ENCODE measurements around the gene FGFBP1.
"Not testable (repeated sequence)": the region's sequence is repeated elsewhere in the genome, so short reads cannot be mapped to it uniquely, and the experiment has no call there.

Gene FGFBP1

DNA sequence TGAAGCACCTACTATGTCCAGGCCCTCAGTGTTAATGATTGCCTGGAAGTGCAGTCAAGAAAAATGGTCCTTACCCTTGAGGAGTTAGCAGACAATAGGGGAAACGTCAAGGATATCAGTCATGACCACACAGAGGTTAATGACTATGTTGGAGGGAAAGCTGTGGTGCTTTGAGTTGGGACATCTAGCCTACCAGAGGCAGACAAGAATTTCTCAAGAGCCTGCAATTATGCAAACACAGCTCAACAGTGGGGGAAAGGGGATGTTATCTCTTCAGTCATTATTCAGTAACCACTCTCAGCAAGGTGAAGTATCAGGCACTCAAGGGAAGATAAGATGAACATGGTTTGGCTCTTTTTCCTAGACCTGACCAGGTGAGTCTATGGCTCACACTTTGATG, 7.0 kb upstream of the FGFBP1 start:
- DNase-seq (ENCODE audit: low read depth): no peak

DNA sequence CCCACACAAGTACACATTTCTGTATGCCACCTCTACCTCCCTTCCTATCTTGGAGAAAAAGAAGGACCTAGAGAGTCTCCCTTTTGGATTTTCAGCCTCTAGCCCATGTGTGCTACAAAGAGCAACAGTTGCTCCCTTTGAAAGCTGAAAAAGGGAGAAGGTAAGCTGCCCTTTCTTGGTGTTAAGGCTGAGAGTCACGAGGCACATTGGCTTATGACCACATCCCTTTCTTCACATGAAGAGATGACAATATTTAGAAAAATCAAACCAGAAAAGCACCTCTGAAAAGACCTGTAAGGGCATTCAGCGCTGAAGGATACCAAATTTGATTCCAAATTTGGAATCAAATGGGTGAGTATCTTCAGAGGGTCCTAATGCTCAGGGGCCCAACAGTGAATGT, 6.4 kb upstream of the FGFBP1 start:
- DNase-seq (ENCODE audit: low read depth): no peak

GRCh38 chr4:15942283-15942682, 3.7 kb upstream of the FGFBP1 start:
- no peak for DNase-seq (ENCODE audit: low read depth)

DNA sequence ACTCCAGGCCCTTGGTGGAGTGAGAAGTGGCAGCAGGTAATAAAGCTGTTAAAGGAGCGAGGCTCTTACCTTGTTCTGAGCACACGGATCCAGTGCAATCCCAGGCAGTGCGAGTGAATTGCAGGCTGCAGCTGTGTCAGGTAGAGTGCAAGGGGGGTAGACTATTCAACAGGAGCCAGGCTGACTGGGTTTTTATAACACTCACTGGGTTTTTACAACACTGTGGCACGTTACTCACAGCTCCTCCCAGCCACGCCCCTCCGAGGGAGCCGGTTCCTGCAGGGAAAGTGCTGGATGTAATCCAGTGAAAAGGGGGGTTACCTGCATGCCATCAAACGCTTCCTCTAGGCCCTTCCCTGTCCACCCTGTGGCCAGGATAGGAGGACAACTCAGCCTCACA, 358 bp downstream of the FGFBP1 start:
- no peak for DNase-seq (ENCODE audit: low read depth)

GRCh38 chr4:15936495-15936894, 2.0 kb downstream of the FGFBP1 start:
- no peak for DNase-seq (ENCODE audit: low read depth)

DNA sequence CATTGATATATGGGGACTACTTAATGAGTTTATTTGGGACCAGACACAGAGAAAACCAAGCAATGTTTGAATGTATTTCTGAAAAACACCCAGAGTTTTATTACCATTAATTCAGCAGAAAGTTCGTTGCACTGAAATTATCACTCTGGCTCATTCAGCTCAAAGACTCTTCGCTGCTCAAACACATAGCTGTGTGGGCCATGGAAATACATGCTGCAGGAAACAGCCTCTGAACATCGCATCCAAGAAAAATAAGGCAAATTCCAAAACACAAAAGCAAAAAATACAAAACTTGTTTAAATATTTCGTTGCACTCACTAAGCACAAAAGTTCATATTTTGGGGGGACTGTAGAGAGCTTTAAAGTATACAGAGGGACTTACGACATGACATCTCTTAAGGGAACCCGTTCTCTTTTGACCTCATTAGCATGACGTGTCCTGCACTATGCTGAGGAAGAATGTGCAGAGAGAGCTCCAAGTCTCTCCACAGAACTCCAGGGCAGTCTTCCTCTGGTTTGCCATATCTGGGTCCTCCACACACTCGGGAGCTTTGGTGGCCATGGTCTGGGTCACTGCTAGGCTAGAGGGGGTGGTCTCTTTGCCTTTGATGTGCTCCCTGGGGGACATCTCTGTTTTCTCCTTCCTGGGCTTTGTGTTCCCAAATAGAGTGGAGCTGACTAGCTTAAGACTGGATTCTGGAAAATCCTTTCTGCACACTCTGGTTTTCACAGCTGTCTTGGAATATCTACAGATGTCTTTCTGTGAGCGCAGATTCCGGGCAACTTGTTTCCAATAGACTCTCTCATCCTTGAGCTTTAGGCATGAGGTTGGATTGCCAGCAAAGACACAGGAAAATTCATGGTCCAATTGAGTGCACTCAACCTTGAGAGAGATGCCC, 2.8 kb downstream of the FGFBP1 start:
- DNase-seq (ENCODE audit: low read depth): no peak

- no peak for DNase-seq (ENCODE audit: low read depth)
Observed at GRCh38 chr4:15934259-15934658, 4.3 kb downstream of the FGFBP1 start.

GRCh38 chr4:15931451-15932210, 6.9 kb downstream of the FGFBP1 start:
- no peak for DNase-seq (ENCODE audit: low read depth)

DNA sequence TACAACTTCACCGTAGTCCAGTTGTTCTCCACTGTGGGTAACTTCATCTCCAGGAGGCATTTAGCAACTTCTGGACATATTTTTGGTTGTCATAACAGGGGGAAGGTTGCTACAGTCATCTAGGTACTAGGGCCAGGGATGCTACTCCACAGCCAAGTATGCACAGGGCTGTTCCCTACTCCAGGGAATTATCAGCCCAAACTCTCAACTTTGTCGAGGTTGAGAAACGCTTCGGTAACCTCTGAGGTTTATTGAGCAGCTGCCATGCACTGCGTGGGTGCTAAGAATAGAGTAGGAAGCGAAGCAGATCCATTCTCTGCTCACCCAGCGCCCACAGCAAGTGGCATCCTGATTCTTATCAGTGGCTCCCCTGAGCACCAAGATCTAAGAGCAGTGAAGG, 8.2 kb downstream of the FGFBP1 start:
- DNase-seq (ENCODE audit: low read depth): no peak

DNA sequence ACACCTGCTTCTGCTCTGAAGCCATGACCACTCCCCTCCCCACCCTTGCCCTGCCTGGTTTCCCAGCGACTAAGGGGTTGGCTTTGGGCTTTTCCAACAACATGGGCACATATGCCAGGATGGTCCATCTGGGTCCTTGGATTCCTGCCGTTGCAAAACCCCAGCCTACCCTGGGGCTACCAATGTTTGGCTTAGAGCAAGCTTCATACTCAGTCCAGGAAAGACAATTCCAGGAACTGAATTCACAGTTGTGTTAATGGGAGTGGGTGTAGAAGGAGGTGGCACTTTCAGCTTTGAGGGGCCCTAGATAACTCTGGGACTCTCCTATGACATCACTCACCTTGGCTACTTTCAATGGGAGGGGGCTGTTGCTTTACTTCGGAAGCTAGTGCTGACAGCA, 9.0 kb downstream of the FGFBP1 start:
- no peak for DNase-seq (ENCODE audit: low read depth)

DNA sequence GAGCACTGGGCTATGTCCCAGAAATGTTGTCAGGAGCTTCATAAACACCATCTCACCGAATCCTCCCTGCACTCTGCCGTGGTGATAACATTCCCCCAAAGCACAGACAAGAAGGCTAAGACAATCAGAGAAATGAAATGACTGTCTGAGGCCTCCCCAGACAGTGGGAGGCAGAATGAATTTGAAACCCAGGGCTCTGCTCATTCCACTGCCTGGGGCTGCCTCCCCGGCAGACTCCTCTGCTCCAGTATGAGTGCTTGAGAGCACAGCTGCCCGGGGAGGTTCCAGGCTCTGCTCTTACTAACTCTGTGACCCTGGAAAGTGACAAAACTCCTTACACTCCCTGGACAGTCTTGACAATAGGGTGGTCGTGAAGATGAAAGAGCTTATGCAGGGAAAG, 9.7 kb downstream of the FGFBP1 start:
- DNase-seq (ENCODE audit: low read depth): no peak

DNA sequence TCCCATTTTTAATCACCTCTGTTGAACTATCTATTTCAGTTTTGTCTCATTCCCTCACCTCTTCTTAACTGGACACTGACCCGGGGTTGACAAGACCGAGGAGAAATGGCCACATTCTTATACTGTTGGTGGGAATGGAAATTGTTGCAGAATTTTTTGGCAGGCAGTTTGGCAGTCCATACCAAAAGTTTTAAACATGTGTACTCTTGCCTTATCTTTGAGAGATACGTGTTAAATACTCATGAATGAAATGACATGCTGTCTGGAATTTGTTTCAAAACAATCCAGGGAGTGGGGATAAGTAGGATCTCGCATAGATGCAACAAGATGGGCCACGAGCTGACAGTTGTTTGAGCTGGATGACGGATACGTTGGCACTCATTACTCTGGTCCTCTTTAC, 12.1 kb downstream of the FGFBP1 start:
- DNase-seq (ENCODE audit: low read depth): no peak

- DNase-seq (ENCODE audit: low read depth): no peak
Observed at GRCh38 chr4:15925830-15926229, 12.7 kb downstream of the FGFBP1 start.

- no peak for DNase-seq (ENCODE audit: low read depth)
Observed at GRCh38 chr4:15921592-15921932, 17.0 kb downstream of the FGFBP1 start.

- DNase-seq (ENCODE audit: low read depth): peak; percentile 92
Observed at GRCh38 chr4:15920723-15921591, 17.6 kb downstream of the FGFBP1 start.

DNA sequence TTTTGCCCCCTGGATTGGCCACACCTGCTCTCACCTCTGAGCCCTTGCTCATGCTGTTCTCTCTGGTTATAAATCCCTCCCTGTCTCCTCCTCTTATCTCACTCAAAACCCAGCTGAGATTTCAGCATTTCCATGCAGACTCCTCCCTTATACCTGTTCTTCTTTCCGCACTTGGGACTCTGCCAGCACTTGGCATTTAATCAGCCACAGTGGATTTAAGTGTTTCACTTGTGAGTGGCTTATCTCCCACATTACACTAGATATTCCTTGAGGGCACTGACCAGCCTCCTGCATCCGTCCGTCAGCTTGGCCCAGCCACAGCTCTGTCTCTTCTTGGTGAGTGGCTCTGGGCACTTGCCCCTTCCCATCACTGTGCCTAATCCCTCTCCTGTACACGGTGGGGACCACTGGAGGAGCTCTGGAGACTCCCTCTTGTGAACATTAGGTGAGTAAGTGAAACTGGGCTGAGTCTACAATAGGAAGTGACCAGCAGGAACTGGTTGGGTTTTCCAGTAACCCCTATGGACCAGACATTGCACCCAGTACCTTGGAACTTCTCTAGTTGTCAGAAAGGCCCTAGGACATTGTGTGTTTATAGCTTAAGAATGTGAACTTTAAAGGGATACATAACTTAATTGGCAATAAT, 19.9 kb downstream of the FGFBP1 start:
- DNase-seq (ENCODE audit: low read depth): no peak

GRCh38 chr4:15917297-15917696, 21.2 kb downstream of the FGFBP1 start:
- DNase-seq (ENCODE audit: low read depth): no peak

DNA sequence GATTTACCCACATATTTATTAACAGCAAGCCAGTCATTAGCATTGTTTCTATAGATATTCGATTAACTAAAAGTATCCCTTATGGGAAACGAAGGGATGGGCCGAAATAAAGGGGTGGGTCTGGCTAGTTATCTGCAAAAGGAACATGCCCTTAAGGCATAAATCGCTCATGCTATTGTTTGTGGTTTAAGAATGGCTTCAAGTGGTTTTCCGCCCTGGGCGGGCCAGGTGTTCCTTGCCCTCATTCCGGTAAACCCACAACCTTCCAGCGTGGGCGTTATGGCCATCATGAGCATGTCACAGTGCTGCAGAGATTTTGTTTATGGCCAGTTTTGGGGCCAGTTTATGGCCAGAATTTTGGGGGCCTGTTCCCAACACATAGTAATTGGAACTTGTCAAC, 22.2 kb downstream of the FGFBP1 start:
- not testable (repeated sequence) for DNase-seq (ENCODE audit: low read depth)

- DNase-seq (ENCODE audit: low read depth): no peak
Observed at GRCh38 chr4:15914736-15915135, 23.8 kb downstream of the FGFBP1 start.

- DNase-seq (ENCODE audit: low read depth): no peak
Observed at GRCh38 chr4:15914291-15914690, 24.2 kb downstream of the FGFBP1 start.

DNA sequence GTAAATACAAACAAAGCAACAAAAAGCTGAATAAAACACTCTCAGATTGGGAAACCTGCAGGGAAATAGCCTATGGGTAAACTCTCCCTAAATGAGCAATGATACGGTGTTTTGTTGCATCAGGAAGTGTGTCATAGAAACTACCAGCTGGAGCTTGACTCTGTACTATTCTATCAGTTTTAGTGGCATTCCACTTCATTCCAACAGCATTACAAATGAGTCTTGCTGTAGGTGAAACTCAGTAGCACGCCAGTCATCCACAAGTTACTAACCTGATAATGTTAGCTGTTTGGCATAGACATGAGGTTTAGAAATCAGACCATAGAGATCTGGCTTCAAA, 24.9 kb downstream of the FGFBP1 start:
- DNase-seq (ENCODE audit: low read depth): peak; percentile 83

DNA sequence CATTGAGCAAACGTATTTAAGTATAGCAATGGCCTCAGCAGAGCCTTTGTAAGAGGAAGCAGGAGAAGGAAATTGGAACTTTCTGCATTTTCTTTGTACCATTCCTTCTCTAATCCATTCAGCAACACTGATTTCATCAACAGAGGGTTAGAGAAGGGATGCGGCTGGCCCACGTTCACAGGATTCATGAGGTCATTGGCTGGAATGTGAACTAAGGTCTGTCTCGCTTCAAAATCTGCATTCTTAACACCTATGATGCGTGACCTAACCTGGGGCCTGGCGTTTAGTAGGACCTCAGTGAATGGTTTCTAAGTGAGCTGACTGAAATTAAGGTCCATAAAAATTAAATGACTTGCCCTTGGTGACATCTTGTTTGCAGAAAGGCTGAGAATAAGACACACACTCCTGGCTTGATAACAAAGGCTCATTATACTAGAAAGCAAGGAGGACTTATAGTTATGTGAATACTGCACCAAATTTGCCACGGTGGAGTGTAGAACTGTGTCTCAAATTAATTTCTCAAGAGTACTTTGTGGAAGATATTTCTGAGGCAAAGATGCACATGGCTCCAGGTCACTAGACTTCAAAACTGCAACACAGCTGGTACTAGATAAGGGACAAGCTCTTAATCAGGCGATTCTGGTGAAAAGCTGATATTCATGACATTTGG, 25.4 kb downstream of the FGFBP1 start:
- no peak for DNase-seq (ENCODE audit: low read depth)

All from HS-27A (cell line).